Rectal smooth muscle tissue (tissue), 1 donor: Measurements from ENCODE around the gene DAZAP2.
"Not testable (repeated sequence)": the region's sequence is repeated elsewhere in the genome, so short reads cannot be mapped to it uniquely, and the experiment has no call there.

Experiments
- H3K27ac ChIP-seq: one replicate; pipeline ENCODE4 v1.7.0; 2013; ENCODE audit warnings: low read depth, low read length, inconsistent platforms
- H3K27me3 ChIP-seq: one replicate; pipeline ENCODE4 v1.7.0; 2013; ENCODE audit warnings: low read length; ENCODE audit not compliant: control insufficient read depth, insufficient read depth
- H3K36me3 ChIP-seq: one replicate; pipeline ENCODE4 v1.7.0; 2013; ENCODE audit warnings: low read length; ENCODE audit not compliant: control insufficient read depth, insufficient read depth
- H3K4me1 ChIP-seq: one replicate; pipeline ENCODE4 v1.7.0; 2013; ENCODE audit warnings: low read length; ENCODE audit not compliant: control insufficient read depth, insufficient read depth
- H3K4me3 ChIP-seq: one replicate; pipeline ENCODE4 v1.7.0; 2013; ENCODE audit warnings: low read length
- H3K9ac ChIP-seq: one replicate; pipeline ENCODE4 v1.7.0; 2013; ENCODE audit warnings: low read length

The DAZAP2 gene

GRCh38 chr12:51269174-51270066 lies 30.8 kb downstream of the DAZAP2 start:
- Histone ChIP-seq H3K27me3 (no peaks in the 10 kb centered on the region), H3K4me1 (no peaks in the 10 kb centered on the region), H3K9ac (peak overlapping the region; percentile 42), H3K27ac (no peak overlapping the region), H3K4me3 (peak overlapping the region; percentile 74), H3K36me3 (no peaks in the 10 kb centered on the region)

GRCh38 chr12:51270067-51270950 lies 31.7 kb downstream of the DAZAP2 start, which contains the start of gene SMAGP:
SMAGP (minus strand) TSS chr12:51270415; CDS start chr12:51269278, 1,137 bp downstream.
- H3K36me3 ChIP-seq, result no peaks in the 10 kb centered on the region

GRCh38 chr12:51270951-51271518 lies 32.4 kb downstream of the DAZAP2 start:
- Histone ChIP-seq H3K4me3 (peak overlapping the region; percentile 74), H3K36me3 (no peaks in the 10 kb centered on the region), H3K9ac (no peak overlapping the region), H3K27me3 (no peaks in the 10 kb centered on the region), H3K27ac (no peak overlapping the region), H3K4me1 (no peaks in the 10 kb centered on the region)

More at GRCh38 chr12:51270067-51270950, 31.7 kb downstream of the DAZAP2 start, which contains the start of gene SMAGP:
- Histone ChIP-seq H3K9ac (peak within 1 kb of the TSS; percentile 42), H3K4me3 (peak within 1 kb of the TSS; percentile 74), H3K4me1 (no peaks in the 10 kb centered on the region), H3K27ac (no peak within 1 kb of the TSS), H3K27me3 (no peaks in the 10 kb centered on the region)

DNA sequence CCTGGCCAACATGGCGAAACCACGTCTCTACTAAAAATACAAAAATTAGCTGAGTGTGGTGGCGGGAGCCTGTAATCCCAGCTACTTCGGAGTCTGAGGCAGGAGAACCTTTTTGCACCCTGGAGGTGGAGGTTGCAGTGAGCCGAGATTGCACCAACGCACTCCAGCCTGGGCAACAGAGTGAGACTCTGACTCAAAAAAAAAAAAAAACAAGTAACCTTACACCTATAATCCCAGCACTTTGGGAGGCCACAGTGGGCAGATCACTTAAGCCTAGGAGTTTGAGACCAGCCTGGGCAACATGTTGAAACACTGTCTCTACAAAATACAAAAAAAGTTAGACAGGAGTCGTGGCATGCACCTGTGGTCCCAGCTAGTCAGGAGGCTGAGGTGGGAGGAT lies 34.2 kb downstream of the DAZAP2 start:
- H3K27ac ChIP-seq, H3K9ac ChIP-seq, H3K27me3 ChIP-seq, H3K4me3 ChIP-seq, H3K4me1 ChIP-seq, H3K36me3 ChIP-seq: not testable (repeated sequence)

DNA sequence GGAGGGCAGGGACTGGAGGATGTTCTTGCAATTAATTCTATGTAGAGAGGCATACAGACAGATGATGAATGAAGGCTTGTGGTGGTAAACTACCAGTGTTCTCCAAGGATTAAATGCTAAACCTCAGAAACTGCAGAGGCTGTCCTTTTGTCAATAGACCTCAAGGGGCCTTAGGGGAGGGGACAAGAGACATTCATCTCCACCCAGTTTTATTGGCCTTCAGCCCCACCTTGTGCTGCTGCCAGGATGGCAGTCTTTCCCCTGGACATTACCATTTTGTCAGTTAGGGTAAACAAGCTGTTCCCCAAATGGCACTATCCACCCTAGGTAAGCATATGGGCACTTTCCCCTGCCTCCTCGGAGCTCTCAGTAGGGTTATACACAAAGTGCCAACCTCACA lies 36.5 kb downstream of the DAZAP2 start:
- H3K27ac ChIP-seq, result no peak overlapping the region
- H3K27me3 ChIP-seq, result no peaks in the 10 kb centered on the region
- H3K9ac ChIP-seq, result no peak overlapping the region
- no peaks in the 10 kb centered on the region for H3K4me1 ChIP-seq
- no peak overlapping the region for H3K4me3 ChIP-seq
- no peaks in the 10 kb centered on the region for H3K36me3 ChIP-seq

- Histone ChIP-seq H3K9ac (no peak overlapping the region), H3K27ac (no peak overlapping the region), H3K4me1 (no peaks in the 10 kb centered on the region), H3K4me3 (no peak overlapping the region), H3K36me3 (no peaks in the 10 kb centered on the region), H3K27me3 (no peaks in the 10 kb centered on the region)
Measured at GRCh38 chr12:51281202-51281924, 42.7 kb downstream of the DAZAP2 start.

GRCh38 chr12:51285843-51286242 lies 47.2 kb downstream of the DAZAP2 start:
- H3K9ac ChIP-seq, result no peak overlapping the region
- no peaks in the 10 kb centered on the region for H3K36me3 ChIP-seq
- no peaks in the 10 kb centered on the region for H3K27me3 ChIP-seq
- no peak overlapping the region for H3K4me3 ChIP-seq
- H3K4me1 ChIP-seq, result no peaks in the 10 kb centered on the region
- H3K27ac ChIP-seq, result no peak overlapping the region

GRCh38 chr12:51291603-51292513 lies 53.2 kb downstream of the DAZAP2 start:
- not testable (repeated sequence) for H3K27me3 ChIP-seq, H3K9ac ChIP-seq, H3K27ac ChIP-seq, H3K4me1 ChIP-seq, H3K36me3 ChIP-seq, H3K4me3 ChIP-seq
